Esophagus muscularis mucosa (tissue), 4 donors: ENCODE results near the gene PDE4D. TPM values are rescaled to one million over a fixed set of nuclear protein-coding genes. Genes with fewer than 3 reads are reported as not detected.

Experiments used
- DNase-seq: peaks from one replicate; pipeline ENCODE4 v3.0.0-alpha.2; 2017; ENCODE audit errors: extremely low spot score
- H3K27ac ChIP-seq, 4 donors: fragments of 200-600 bp; sonication (generic); replicated peaks in 1 of 4; 1 replicate in 3 of 4; 2 replicates in 1 of 4; pipeline ENCODE4 v1.5.1; 2016 to 2019; ENCODE audit warnings: mild to moderate bottlenecking in 1 of 4
- H3K27me3 ChIP-seq, 4 donors: fragments of 200-600 bp; sonication (generic); one replicate each; pipeline versions ENCODE4 v1.5.1 to v1.6.0; 2016 to 2019
- H3K36me3 ChIP-seq, 4 donors: fragments of 200-600 bp; sonication (generic); one replicate each; pipeline ENCODE4 v1.5.1; 2016 to 2019
- H3K4me1 ChIP-seq, 4 donors: fragments of 200-600 bp; sonication (generic); one replicate each; pipeline ENCODE4 v1.5.1; 2016 to 2019
- H3K4me3 ChIP-seq, 4 donors: fragments of 200-600 bp; sonication (generic); 1 replicate in 2 of 4; 2 replicates in 2 of 4; pipeline ENCODE4 v1.5.1; 2016 to 2019; ENCODE audit warnings: mild to moderate bottlenecking in 4 of 4, moderate library complexity in 1 of 4
- H3K9me3 ChIP-seq, 4 donors: fragments of 200-600 bp; sonication (generic); 1 replicate in 3 of 4; 2 replicates in 1 of 4; pipeline ENCODE4 v1.5.1; 2016 to 2019
- CTCF ChIP-seq, 3 experiments: fragments of 200-600 bp in 2 of 3; fragments of 450-650 bp in 1 of 3; sonication (generic) in 2 of 3; IDR thresholded peaks; one replicate each; pipeline ENCODE4 v1.5.1; 2017 to 2019; ENCODE audit warnings: antibody characterized with exemption in 3 of 3, mild to moderate bottlenecking in 2 of 3, moderate library complexity in 1 of 3
- EP300 ChIP-seq: sonication (generic); formaldehyde crosslinking; IDR thresholded peaks from one replicate; pipeline ENCODE4 v1.6.1; 2017; ENCODE audit warnings: antibody characterized with exemption
- POLR2A ChIP-seq: fragments of 450-650 bp; IDR thresholded peaks from one replicate; pipeline ENCODE4 v1.6.1; 2017; ENCODE audit warnings: antibody characterized with exemption, moderate library complexity, mild to moderate bottlenecking, low read depth
- POLR2AphosphoS5 ChIP-seq, 2 donors: sonication (generic); formaldehyde crosslinking; IDR thresholded peaks; one replicate each; pipeline ENCODE4 v1.6.1; 2017; ENCODE audit warnings: antibody characterized with exemption in 2 of 2
- WGBS: methylation state at CpG from one replicate; pipeline ENCODE4 v1.1.5; 2018; 5-methylcytosine and 5-hydroxymethylcytosine counted together
- intact Hi-C: fragments of 100-400 bp; cut with DNase I; formaldehyde crosslinking; loops from one replicate; pipeline ENCODE4 v1.15.1; 2023
- total RNA-seq, 4 donors: library from RNA; depleted of rRNA; stranded (reverse); fragments of >200 nt; gene quantifications; one replicate each; pipeline versions ENCODE4 v1.1.0 to v1.2.1, GENCODE V29; 2016

PDE4D gene
- total RNA-seq, 4 donors from 2014 or later: 39.2 to 87.0 (median 50.2) TPM

- Histone ChIP-seq H3K36me3 (no peaks in the 10 kb centered on the region), H3K9me3 (no peaks in the 10 kb centered on the region), H3K4me3 (no peak overlapping the region), H3K27ac (no peak overlapping the region), H3K4me1 (peaks cover 8 to 66% (median 35%) of the 10 kb centered on the region in 4 donors), H3K27me3 (no peaks in the 10 kb centered on the region)
- intact Hi-C loops: no loop called here
- TF ChIP-seq EP300 (no peak), POLR2A (no peak), POLR2AphosphoS5 (IDR thresholded peaks at IDR 0.05) (no peak), CTCF (IDR thresholded peaks at IDR 0.05) (no peak)
- 94% methylated on average over 5 of the region's 5 CpGs for WGBS
- no peak for DNase-seq
These were observed 889.9 kb downstream of the PDE4D start for GRCh38 chr5:59003641-59004040.

- Histone ChIP-seq H3K27me3 (no peaks in the 10 kb centered on the region), H3K9me3 (no peaks in the 10 kb centered on the region), H3K27ac (no peak overlapping the region), H3K4me3 (no peak overlapping the region), H3K4me1 (peaks cover 8 to 69% (median 33%) of the 10 kb centered on the region in 4 donors), H3K36me3 (no peaks in the 10 kb centered on the region)
- TF ChIP-seq POLR2A: no peak
- no peak for TF ChIP-seq CTCF (IDR thresholded peaks at IDR 0.05)
- TF ChIP-seq POLR2AphosphoS5 (IDR thresholded peaks at IDR 0.05): no peak
- no peak for TF ChIP-seq EP300
- intact Hi-C loops: no loop called here
- no peak for DNase-seq
- WGBS: 88% methylated on average over 4 of the region's 4 CpGs
These were observed 890.4 kb downstream of the PDE4D start for GRCh38 chr5:59003124-59003523.

- TF ChIP-seq POLR2AphosphoS5 (IDR thresholded peaks at IDR 0.05) (no peak), POLR2A (no peak), CTCF (IDR thresholded peaks at IDR 0.05) (no peak), EP300 (no peak)
- intact Hi-C loops: no loop called here
- DNase-seq: no peak
- Histone ChIP-seq H3K36me3 (no peaks in the 10 kb centered on the region), H3K4me1 (peaks cover 8 to 63% (median 27%) of the 10 kb centered on the region in 4 donors), H3K27me3 (no peaks in the 10 kb centered on the region), H3K9me3 (no peaks in the 10 kb centered on the region), H3K4me3 (no peak overlapping the region), H3K27ac (no peak overlapping the region)
- 80% methylated on average over 1 of the region's 1 CpG for WGBS
These were observed 891.2 kb downstream of the PDE4D start for GRCh38 chr5:59002162-59002825.

- TF ChIP-seq EP300: no peak
- TF ChIP-seq CTCF (IDR thresholded peaks at IDR 0.05): no peak
- TF ChIP-seq POLR2AphosphoS5 (IDR thresholded peaks at IDR 0.05): no peak
- TF ChIP-seq POLR2A: no peak
- no peak for DNase-seq
- intact Hi-C loops: no loop called here
- Histone ChIP-seq H3K4me3 (no peak overlapping the region), H3K9me3 (no peaks in the 10 kb centered on the region), H3K27ac (no peak overlapping the region), H3K4me1 (peaks cover 8 to 63% (median 27%) of the 10 kb centered on the region in 4 donors), H3K36me3 (no peaks in the 10 kb centered on the region), H3K27me3 (no peaks in the 10 kb centered on the region)
- WGBS: 76% methylated on average over 6 of the region's 6 CpGs
These were observed 891.8 kb downstream of the PDE4D start for GRCh38 chr5:59001716-59002115.

GRCh38 chr5:59001154-59001553, 892.4 kb downstream of the PDE4D start:
- TF ChIP-seq EP300: no peak
- no peak for TF ChIP-seq POLR2A
- TF ChIP-seq CTCF (IDR thresholded peaks at IDR 0.05): no peak
- no peak for TF ChIP-seq POLR2AphosphoS5 (IDR thresholded peaks at IDR 0.05)
- Histone ChIP-seq H3K9me3 (no peaks in the 10 kb centered on the region), H3K4me1 (peaks cover 8 to 60% (median 27%) of the 10 kb centered on the region in 4 donors), H3K27ac (no peak overlapping the region), H3K27me3 (no peaks in the 10 kb centered on the region), H3K4me3 (no peak overlapping the region), H3K36me3 (no peaks in the 10 kb centered on the region)
- no peak for DNase-seq
- intact Hi-C loops: no loop called here
